ENCODE data around the gene ZSCAN16.

DNA sequence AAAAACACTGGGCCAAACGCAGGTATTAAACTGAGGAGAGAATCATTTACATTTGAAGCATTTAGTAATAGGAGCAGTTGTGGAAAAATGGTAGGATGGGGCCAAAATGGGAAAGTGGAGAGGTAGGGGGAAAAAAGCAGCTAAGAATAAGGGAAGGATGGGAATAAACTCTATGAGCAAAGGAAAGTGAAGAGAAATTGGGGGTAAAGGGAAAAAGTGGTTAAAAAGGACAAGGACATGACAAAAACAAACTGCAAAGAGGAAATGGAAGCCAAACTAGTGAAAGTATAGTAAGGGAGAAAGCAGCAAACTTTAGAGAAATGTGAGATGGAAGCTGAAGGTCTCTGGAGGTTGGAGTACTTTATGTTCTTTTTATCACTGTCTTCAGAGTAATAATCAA is 6.2 kb upstream of the ZSCAN16 start:
- TF ChIP-seq NFRKB (IDR thresholded peaks at IDR 0.05): no peak
- no peak for TF ChIP-seq ARNT (IDR thresholded peaks at IDR 0.05)
- no peak for TF ChIP-seq TARDBP (IDR thresholded peaks at IDR 0.05)

Measured in HEK293T (cell line).